Caki2 (cell line): ENCODE results near the gene PAFAH1B1. TPM values are rescaled to one million over a fixed set of nuclear protein-coding genes. Genes with fewer than 3 reads are reported as not detected.
A peak's percentile ranks its signal among the peaks of the same experiment; 100 is the strongest.
"Not testable (repeated sequence)": the region's sequence is repeated elsewhere in the genome, so short reads cannot be mapped to it uniquely, and the experiment has no call there.

Experiments
- DNase-seq: peaks from one replicate; pipeline ENCODE4 v3.0.0-alpha.2; 2015; ENCODE audit warnings: low read depth
- in situ Hi-C: cut with HindIII; loops from 2 replicates; pipeline ENCODE4 v1.10.0; 2016; ENCODE audit warnings: low sequenced_read_pairs, low pct_unique_long_range_greater_than_20kb, mixed read lengths
- total RNA-seq: library from RNA; depleted of rRNA; stranded (reverse); fragments of >200 nt; shearing (Covaris generic); gene quantifications from 2 replicates; pipeline ENCODE4 v1.2.3, GENCODE V29; 2014; ENCODE audit warnings: low replicate concordance

The PAFAH1B1 gene
- total RNA-seq, 1 experiment from 2014 or later, result 92.6 TPM

DNA sequence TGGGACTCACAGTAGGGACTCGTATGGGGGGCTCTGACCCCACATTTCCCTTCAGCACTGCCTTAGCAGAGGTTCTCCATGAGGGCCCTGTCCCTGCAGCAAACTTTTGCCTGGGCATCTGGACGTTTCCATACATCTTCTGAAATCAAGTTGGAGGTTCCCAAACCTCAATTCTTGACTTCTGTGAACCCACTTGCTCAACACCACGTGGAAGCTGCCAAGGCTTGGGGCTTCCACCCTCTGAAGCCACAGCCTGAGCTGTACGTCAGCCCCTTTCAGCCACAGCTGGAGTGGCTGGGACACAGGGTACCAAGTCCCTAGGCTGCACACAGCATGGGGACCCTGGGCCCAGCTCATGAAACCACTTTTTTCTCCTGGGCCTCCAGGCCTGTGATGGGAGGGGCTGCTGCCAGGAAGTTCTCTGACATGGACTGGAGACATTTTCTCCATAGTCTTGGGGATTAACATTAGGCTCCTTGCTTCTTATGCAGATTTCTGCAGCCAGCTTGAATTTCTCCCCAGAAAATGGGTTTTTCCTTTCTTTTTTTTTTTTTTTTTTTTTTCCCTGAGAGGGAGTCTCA, 29.4 kb downstream of the PAFAH1B1 start:
- DNase-seq, result not testable (repeated sequence)
- in situ Hi-C loops, result loop anchor here (25.0 kb wide), 1 partner anchor 136 kb away; no protein-coding TSS in a partner anchor

DNA sequence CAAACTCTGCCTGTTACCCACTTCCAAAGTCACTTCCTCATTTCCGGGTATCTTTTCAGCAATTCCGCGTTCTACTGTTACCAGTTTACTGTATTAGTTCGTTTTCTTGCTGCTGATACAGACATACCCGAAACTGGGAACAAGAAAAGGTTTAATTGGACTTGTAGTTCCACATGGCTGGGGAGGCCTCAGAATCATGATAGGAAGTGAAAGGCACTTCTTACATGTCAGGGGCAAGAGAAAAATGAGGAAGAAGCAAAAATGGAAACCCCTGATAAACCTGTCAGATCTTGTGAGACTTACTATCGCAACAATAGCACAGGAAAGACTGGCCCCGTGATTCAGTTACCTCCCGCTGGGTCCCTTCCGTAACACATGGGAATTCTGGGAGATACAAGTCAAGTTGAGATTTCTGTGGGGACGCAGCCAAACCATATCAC, 30.9 kb downstream of the PAFAH1B1 start:
- no peak for DNase-seq
- in situ Hi-C loops, result loop anchor here (25.0 kb wide), 1 partner anchor 137 kb away; no protein-coding TSS in a partner anchor

DNA sequence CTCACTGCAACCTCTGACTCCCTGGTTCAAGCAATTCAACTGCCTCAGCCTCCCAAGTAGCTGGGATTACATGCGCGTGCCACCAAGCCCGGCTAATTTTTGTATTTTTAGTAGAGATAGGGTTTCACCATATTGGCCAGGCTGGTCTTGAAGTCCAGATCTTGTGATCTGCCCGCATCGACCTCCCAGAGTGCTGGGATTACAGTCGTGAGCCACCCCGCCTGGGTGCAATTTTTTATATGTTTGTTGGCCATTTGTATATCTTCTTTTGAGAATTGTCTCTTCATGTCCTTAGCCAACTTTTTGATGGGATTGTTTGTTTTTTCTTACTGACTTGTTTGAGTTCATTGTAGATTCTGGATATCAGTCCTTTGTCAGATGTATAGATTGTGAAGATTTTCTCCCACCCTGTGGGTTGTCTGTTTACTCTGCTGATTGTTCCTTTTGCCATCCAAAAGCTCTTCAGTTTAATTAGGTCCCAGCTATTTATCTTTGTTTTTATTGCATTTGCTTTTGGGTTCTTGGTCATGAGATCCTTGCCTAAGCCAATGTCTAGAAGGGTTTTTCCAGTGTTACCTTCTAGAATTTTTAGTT, 33.3 kb downstream of the PAFAH1B1 start:
- in situ Hi-C loops, result not testable (repeated sequence)

DNA sequence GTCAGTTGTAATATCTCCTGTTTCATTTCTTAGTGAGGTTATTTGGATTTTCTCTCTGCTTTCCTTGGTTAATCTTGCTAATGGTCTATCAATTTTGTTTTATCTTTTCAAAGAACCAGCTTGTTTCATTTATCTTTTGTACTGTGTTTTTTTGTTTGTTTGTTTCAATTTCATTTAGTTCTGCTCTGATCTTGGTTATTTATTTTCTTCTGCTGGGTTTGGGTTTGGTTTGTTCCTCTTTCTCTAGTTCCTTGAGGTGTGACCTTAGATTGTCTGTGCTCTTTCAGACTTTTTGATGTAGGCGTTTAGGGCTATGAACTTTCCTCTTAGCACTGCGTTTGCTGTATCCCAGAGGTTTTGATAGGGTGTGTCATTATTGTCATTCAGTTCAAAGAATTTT, 35.5 kb downstream of the PAFAH1B1 start:
- in situ Hi-C loops, DNase-seq: not testable (repeated sequence)

More for the DNA sequence above, 33.3 kb downstream of the PAFAH1B1 start:
- DNase-seq, result not testable (repeated sequence)

DNA sequence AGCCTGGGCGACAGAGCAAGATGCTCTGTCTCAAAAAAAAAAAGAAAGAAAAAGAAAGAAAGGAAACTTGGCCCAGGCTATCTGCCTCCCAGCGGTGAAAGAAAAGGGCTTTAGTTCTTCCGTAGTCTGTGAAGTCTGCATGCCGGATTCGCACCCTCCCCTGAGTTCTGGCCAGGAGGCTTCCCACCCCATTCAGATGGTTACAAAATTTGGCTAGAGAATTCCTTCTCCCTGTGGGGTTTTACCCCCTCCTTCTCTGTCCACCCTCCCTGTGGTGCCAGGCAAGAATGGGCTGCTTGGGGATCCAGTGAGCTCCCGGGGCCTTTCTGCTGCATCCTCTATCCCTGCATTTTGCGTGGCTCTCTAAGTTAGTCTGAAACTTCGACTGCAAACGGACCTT, 37.8 kb downstream of the PAFAH1B1 start:
- in situ Hi-C loops, result no loop called here
- DNase-seq, result no peak

DNA sequence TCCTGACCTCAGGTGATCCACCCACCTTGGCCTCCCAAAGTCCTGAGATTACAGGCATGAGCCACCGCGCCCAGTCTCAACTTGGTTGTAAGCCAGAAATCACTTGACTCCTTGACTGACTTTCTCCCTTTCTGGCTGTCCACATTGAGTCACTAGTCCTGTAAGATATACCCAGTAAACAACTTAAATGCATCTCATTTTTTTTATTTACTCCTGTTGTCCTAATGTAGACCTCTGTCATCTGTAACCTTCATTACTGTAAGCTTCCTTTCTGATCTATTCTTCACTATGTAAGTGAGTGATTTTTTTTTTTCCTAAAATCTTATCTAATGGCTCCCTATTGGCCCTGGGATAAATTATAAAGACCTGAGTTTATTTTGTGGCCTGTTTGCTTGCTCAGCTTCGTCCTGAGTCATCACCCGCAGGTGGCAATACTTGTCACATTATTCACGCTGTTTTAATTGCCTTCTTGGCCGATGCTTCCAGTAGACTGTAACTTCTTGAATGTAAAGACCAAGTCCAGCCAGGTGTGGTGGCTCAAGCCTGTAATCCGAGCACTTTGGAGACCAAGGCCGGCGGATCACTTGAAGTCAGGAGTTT, 41.0 kb downstream of the PAFAH1B1 start:
- peak; percentile 79 for DNase-seq
- in situ Hi-C loops, result no loop called here

DNA sequence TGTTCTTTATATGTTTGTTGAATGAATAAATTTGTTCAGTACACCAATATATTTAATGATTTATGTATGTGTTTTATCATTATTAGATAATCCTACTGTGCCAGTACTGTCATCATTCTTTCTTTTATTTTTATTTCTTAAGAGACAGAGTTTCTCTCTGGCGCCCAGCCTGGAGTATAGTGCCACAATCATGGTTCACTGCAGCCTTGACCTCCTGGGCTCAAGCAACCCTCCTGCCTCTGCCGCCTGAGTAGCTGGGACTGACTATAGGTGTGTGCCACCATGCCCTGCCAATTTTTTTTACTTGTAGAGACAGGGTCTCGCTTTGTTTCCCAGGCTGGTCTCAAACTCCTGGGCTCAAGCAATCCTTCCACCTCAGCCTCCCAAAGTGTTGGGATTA, 41.8 kb downstream of the PAFAH1B1 start:
- DNase-seq, result peak; percentile 19
- in situ Hi-C loops, result no loop called here

DNA sequence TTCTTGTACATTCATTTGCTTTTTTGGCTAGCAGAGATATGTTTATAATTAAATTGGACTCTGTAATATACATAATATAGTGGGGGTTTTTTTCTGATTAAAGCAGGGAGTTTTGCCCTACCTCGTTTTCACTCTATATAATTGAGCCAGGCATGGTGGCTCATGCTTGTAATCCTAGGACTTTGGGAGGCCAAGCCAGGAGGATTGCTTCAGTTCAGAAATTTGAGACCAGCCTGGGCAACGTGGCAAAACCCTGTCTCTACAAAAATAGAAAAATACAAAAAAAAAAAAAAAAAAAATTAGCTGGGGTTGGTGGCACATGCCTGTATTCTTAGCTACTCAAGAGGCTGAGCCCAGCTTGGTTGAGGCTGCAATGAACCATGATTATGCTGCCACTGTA, 42.2 kb downstream of the PAFAH1B1 start:
- in situ Hi-C loops, result no loop called here
- no peak for DNase-seq

DNA sequence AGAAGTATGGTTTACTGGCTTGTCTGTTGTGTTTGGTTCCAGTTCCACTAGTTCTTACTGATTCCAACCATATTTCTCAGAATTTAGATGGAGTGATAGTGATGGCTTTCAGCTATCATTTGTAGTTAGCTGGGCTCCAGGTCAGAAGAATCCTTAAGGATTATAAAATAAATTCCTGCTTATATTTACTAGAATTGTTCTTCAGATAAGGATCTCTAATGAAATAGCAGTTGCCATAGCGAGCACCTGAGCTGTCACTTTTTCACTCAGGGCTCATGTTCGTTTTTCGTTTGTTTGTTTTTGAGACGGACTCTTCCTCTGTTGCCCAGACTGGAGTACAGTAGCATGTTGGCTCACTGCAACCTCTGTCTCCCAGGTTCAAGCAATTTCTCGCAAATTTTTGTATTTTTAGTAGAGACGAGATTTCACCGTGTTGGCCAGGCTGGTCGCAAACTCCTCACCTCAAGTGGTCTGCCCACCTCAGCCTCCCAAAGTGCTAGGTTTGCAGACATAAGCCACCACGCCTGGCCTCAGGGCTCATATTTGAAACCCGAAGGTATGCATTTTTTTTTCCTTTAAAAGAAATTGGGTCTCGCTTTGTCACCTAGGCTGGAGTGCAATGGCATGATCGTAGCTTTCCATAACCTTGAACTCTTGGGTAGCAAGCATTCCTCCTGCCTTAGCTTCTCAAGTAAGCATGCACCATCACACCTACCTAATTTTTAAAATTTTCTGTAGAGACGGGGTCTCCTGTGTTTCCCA, 42.9 kb downstream of the PAFAH1B1 start:
- in situ Hi-C loops, result no loop called here
- DNase-seq, result no peak

DNA sequence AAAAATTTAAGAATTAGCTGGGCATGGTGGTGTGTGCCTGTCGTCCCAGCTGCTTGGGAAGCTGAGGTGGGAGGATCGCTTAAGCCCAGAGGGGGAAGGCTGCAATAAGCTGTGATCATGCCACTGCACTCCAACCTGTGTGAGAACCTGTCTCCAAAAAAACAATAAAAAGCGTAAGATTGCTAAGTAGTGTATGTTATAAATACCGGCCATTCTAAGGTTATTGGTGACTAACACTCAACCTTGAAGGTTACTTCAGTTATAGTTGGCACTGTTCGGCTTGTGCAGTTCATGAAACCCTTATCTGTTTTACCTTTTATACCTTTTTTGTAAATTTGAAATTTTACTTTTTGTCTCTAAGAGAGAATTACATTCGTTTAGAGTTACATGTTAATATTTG, 44.0 kb downstream of the PAFAH1B1 start:
- in situ Hi-C loops, result no loop called here
- no peak for DNase-seq

DNA sequence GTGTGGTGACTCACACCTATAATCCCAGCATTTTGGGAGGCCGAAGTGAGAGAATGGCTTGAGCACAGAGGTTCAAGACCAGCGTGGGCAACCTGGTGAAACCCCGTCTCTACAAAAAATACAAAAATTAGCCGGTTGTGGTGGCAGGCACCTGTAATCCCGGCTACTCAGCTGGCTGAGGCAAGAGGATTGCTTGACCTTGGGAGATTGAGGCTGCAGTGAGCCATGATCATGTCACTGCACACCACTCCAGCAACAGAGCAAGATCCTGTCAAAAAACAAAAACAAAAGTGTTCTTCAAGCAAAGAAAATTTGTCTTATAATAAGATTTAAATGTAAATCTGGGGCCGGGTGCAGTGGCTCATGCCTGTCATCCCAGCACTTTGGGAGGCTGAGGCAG, 51.5 kb downstream of the PAFAH1B1 start:
- in situ Hi-C loops, result no loop called here
- no peak for DNase-seq

DNA sequence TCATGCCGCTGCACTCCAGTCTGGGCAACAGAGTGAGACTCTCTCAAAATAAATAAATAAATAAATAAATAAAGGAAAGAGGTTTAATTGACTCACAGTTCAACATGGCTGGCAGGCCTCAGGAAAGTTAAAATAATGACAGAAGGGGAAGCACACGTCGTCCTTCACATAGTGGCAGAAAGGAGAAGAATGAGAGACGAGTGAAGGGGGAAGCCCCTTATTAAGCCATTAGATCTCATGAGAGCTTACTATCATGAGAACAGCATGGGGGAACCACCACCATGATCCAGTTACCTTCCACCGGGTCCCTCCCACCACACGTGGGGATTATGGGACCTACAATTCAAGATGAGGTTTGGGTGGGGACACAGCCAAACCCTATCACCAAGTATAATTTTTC, 54.5 kb downstream of the PAFAH1B1 start:
- DNase-seq, result no peak
- in situ Hi-C loops, result no loop called here

DNA sequence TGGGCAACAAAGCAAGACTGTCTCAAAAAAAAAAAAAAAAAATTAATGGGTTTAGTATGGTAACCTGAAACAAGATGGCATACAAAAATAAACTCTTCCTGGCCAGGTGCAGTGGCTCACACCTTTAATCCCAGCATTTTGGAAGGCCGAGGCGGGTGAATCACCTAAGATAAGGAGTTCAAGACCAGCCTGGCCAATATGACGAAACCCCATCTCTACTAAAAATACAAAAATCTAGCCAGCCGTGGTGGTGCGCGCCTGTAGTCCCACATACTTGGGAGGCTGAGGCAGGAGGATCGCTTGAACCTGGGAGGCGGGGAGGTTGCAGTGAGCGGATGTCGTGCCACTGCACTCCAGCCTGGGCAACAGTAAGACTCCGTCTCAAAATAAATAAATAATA, 55.7 kb downstream of the PAFAH1B1 start:
- no peak for DNase-seq
- in situ Hi-C loops, result no loop called here

DNA sequence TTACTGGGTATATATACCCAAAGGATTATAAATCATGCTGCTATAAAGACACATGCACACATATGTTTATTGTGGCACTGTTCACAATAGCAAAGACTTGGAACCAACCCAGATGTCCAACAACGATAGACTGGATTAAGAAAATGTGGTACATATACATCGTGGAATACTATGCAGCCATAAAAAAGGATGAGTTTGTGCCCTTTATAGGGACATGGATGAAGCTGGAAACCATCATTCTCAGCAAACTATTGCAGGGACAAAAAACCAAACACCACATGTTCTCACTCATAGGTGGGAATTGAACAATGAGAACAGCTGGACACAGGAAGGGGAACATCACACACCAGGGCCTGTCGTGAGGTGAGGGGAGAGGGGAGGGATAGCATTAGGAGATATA, 59.5 kb downstream of the PAFAH1B1 start:
- in situ Hi-C loops, DNase-seq: not testable (repeated sequence)

DNA sequence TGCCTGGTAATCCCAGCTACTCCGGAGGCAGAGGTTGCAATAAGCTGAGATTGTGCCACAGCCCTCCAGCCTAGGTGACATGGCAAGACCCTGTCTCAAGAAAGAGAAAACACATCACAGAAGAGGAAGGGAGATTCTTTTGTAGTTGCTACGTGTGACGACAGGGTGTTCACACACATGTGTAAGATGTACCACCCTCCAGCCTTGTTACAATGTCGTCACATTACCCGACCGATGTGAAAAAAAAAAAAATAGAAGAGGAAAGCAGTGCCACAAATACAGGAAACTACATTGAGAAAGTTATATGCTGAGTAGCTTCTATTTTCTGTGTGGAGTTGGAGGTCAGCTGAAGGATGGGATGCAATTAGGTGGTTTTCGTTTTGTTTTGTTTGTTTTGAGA, 62.1 kb downstream of the PAFAH1B1 start:
- no peak for DNase-seq
- in situ Hi-C loops, result no loop called here

DNA sequence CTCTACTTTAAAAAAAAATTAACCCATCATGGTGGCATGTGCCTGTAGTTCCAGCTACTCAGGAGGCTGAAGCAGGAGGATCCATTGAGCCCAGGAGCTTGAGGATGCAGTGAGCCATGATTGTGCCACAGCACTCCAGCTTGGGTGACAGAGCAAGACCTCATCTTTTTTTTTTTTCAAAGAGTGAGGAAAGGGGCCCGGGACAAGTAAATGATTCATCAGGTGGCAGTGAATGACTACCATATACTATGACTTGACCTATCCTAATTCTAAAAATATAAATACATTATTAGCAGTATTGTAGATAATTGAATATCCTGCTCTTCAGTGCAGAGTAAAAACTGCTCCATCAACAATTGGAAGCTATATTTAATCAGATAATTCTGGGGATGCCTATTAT, 62.8 kb downstream of the PAFAH1B1 start:
- DNase-seq, result peak; percentile 6
- in situ Hi-C loops, result no loop called here

DNA sequence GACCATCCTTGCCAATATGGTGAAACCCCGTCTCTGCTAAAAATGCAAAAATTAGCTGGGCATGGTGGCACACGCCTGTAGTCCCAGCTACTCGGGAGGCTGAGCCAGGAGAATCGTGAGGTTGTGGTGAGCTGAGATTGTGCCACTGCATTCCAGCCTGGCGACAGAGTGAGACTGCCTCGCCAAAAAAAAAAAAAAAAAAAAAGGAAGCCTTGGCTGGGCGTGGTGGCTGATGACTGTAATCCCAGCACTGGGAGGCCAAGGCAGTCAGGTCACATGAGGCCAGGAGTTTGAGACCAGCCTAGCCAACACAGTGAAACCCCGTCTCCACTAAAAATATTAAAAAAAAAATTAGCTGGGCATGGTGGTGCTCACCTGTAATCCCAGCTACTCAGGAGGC, 65.9 kb downstream of the PAFAH1B1 start:
- peak; percentile 38 for DNase-seq
- in situ Hi-C loops, result not testable (repeated sequence)

DNA sequence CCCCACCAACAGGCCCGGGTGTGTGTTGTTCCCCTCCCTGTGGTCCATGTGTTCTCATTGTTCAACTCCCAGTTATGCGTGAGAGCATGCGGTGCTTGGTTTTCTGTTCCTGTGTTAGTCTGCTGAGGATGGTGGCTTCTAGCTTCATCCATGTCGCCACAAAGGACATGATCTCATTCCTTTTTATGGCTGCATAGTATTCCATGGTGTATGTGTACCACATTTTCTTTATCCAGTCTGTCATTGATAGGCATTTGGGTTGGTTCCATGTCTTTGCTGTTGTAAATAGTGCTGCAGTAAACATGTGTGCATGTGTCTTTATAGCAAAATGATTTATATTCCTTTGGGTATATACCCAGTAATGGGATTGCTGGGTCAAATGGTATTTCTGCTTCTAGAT, 67.0 kb downstream of the PAFAH1B1 start:
- DNase-seq, in situ Hi-C loops: not testable (repeated sequence)

DNA sequence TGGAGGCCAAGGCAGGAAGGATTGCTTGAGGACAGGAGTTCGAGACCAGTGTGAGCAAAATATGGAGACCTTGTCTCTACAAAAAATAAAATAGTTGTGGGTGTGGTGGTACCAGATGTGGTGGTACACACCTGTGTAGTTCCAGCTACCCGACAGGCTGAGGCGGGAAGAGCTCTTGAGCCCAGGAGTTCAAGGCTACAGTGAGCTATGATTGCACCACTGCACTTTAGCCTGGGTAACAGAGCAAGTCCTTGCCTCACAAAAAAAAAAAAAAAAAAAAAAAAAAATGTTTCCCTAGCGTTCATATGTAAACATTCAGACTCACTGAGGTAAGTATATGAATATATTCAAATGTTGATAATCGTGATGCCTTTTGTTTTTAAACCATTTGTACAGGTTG, 78.6 kb downstream of the PAFAH1B1 start:
- no peak for DNase-seq
- in situ Hi-C loops, result no loop called here
